Cardiac septum (tissue), 1 donor: Measurements from ENCODE around the gene TPD52L2. TPM values are rescaled to one million over a fixed set of nuclear protein-coding genes. Genes with fewer than 3 reads are reported as not detected.

ENCODE experiments used
- DNase-seq: peaks from one replicate; pipeline ENCODE4 v3.0.0-alpha.2; 2020; ENCODE audit warnings: low spot score
- intact Hi-C: fragments of 100-400 bp; cut with DNase I; formaldehyde crosslinking; loops from one replicate; pipeline ENCODE4 v1.14.0; 2022
- long read RNA-seq: library from polyadenylated mRNA; unstranded; transcript quantifications from one replicate; pipeline ENCODE4 v2.0.0, GENCODE V29; 2021
- total RNA-seq: library from RNA; stranded (reverse); fragmentation: NEBNext Ultra II Directional; extraction: Animal tissue kit (Norgen Biotek cat#: 25700); gene quantifications from one replicate; pipeline ENCODE4 v1.2.1, GENCODE V29; 2021
- donor health status: DM: no; HTN: no; CAD: no.

The TPD52L2 gene
- total RNA-seq: 72.0 TPM
- long read RNA-seq, full-length matches to known transcripts: 126 of 140 reads
- long read RNA-seq, partial matches to known transcripts: 2 of 140 reads
- long read RNA-seq, other reads (novel, unspliced or antisense): 12 of 140 reads

GRCh38 chr20:63864978-63865640 is at the start of gene TPD52L2:
Gene TPD52L2, plus strand, starts transcription at chr20:63865270. Its CDS starts 96 bp downstream, at chr20:63865366.
- DNase-seq: peak; percentile 100
- intact Hi-C loops: loop anchor here (1.0 to 10.0 kb wide), 3 partner anchors 38 to 330 kb away; partner anchors contain the start of gene PTK6

- intact Hi-C loops: no loop called here
- DNase-seq: no peak
These were observed 49.3 kb upstream of the TPD52L2 start for GRCh38 chr20:63815615-63816253.

GRCh38 chr20:63819224-63819921 is 45.7 kb upstream of the TPD52L2 start:
- intact Hi-C loops: no loop called here
- no peak for DNase-seq

GRCh38 chr20:63821811-63822210 is 43.3 kb upstream of the TPD52L2 start:
- intact Hi-C loops: no loop called here
- DNase-seq: no peak

GRCh38 chr20:63822276-63822696 is 42.8 kb upstream of the TPD52L2 start:
- intact Hi-C loops: no loop called here
- no peak for DNase-seq

GRCh38 chr20:63823691-63824311 is 41.3 kb upstream of the TPD52L2 start:
- no peak for DNase-seq
- intact Hi-C loops: no loop called here

- no peak for DNase-seq
- intact Hi-C loops: loop anchor here (5.0 kb wide), 1 partner anchor 37 kb away; the partner anchor contains the start of gene ABHD16B
These were observed 39.5 kb upstream of the TPD52L2 start for GRCh38 chr20:63825331-63826118.

GRCh38 chr20:63826753-63827152 is 38.3 kb upstream of the TPD52L2 start:
- intact Hi-C loops: loop anchor here (5.0 kb wide), 1 partner anchor 36 kb away; the partner anchor contains the start of gene ABHD16B
- DNase-seq: no peak

- no peak for DNase-seq
- intact Hi-C loops: loop anchor here (5.0 kb wide), 1 partner anchor 34 kb away; the partner anchor contains the start of gene ABHD16B
These were observed 36.9 kb upstream of the TPD52L2 start for GRCh38 chr20:63828124-63828523.

- intact Hi-C loops: loop anchor here (5.0 kb wide), 1 partner anchor 34 kb away; the partner anchor contains the start of gene ABHD16B
These were observed 36.5 kb upstream of the TPD52L2 start for GRCh38 chr20:63828545-63828944.

GRCh38 chr20:63828951-63829350 is 36.1 kb upstream of the TPD52L2 start:
- intact Hi-C loops: loop anchor here (5.0 kb wide), 1 partner anchor 33 kb away; the partner anchor contains the start of gene ABHD16B
- no peak for DNase-seq

More at GRCh38 chr20:63828545-63828944, 36.5 kb upstream of the TPD52L2 start:
- DNase-seq: no peak

- intact Hi-C loops: loop anchor here (5.0 kb wide), 1 partner anchor 33 kb away; the partner anchor contains the start of gene ABHD16B
- DNase-seq: no peak
These were observed 35.5 kb upstream of the TPD52L2 start for GRCh38 chr20:63829603-63829944.

GRCh38 chr20:63829945-63830835 is 34.9 kb upstream of the TPD52L2 start:
- intact Hi-C loops: loop anchor here (5.0 kb wide), 1 partner anchor 32 kb away; the partner anchor contains the start of gene ABHD16B
- no peak for DNase-seq

GRCh38 chr20:63830841-63831588 is 34.1 kb upstream of the TPD52L2 start, which contains the start of gene ZBTB46:
Gene ZBTB46, minus strand, starts transcription at chr20:63831264. Its CDS starts 40,507 bp downstream, at chr20:63790757.
- DNase-seq: no peak
- intact Hi-C loops: no loop called here

- intact Hi-C loops: no loop called here
- no peak for DNase-seq
These were observed 33.5 kb upstream of the TPD52L2 start for GRCh38 chr20:63831646-63831992.

GRCh38 chr20:63831993-63832686 is 32.9 kb upstream of the TPD52L2 start:
- no peak for DNase-seq
- intact Hi-C loops: no loop called here
